ENCODE results near the gene SH2D7. TPM values are rescaled to one million over a fixed set of nuclear protein-coding genes. Genes with fewer than 3 reads are reported as not detected.

Gene SH2D7
- total and polyA plus RNA-seq, 2 donors (not counting 3 experiments of a cell fraction or from before 2014, with no cell fraction given) = not detected

- Histone ChIP-seq H3K9ac (replicated peaks; ENCODE audit: extremely low read depth, insufficient read depth, low read length) (no peak overlapping the region), H3K79me2 (ENCODE audit: control insufficient read depth, insufficient read depth, low read length) (peaks cover 80% of the 10 kb centered on the region), H2AFZ (ENCODE audit: low read depth, low read length) (no peak overlapping the region), H3K4me1 (ENCODE audit: control insufficient read depth, extremely low read depth, insufficient read depth, low read length) (peaks cover 53% of the 10 kb centered on the region), H4K20me1 (replicated peaks; ENCODE audit: control insufficient read depth, extremely low read depth, insufficient read depth, low read length) (no peaks in the 10 kb centered on the region), H3K9me3 (replicated peaks; ENCODE audit: control insufficient read depth, insufficient read depth, low read length) (no peaks in the 10 kb centered on the region), H3K4me3 (replicated peaks in 1 of 3; ENCODE audit: insufficient read depth in 1 of 3, low read depth in 1 of 3, low read length in 3 of 3) (no peak overlapping the region), H3K27ac (ENCODE audit: insufficient read depth, low read depth, low read length) (no peak overlapping the region), H3K36me3 (ENCODE audit: control insufficient read depth in 2 of 2, extremely low read depth in 1 of 2, insufficient read depth in 2 of 2, low read length in 2 of 2) (no peaks in the 10 kb centered on the region), H3K4me2 (ENCODE audit: insufficient read depth, low read length) (no peak overlapping the region), H3K27me3 (ENCODE audit: control insufficient read depth in 2 of 2, insufficient read depth in 2 of 2, low read length in 2 of 2) (no peaks in the 10 kb centered on the region), H3K9me1 (replicated peaks; ENCODE audit: control insufficient read depth, extremely low read depth, insufficient read depth, low read length) (no peaks in the 10 kb centered on the region)
- no TSS peak for BruUV-seq (replicated peaks)
- dilution Hi-C loops (cut with MboI; ENCODE audit: extremely low pct_ligation_motif_present, low sequenced_read_pairs) = no loop called here
- TF ChIP-seq POLR2AphosphoS5 (IDR thresholded peaks at IDR 0.05; ENCODE audit: insufficient read depth, low read depth, low read length) = no peak
- no peak for TF ChIP-seq MYC (IDR thresholded peaks at IDR 0.05; ENCODE audit: low read depth, low read length)
- no peak for TF ChIP-seq MAX (IDR thresholded peaks at IDR 0.05; ENCODE audit: insufficient read depth, insufficient read length)
- no peak for TF ChIP-seq EZH2 (IDR thresholded peaks at IDR 0.05; ENCODE audit: borderline replicate concordance, low read depth, low read length, severe bottlenecking)
- no peak for TF ChIP-seq JUN (IDR thresholded peaks at IDR 0.05; ENCODE audit: borderline replicate concordance, insufficient read depth, insufficient read length, low read depth)
- TF ChIP-seq GATA2 (IDR thresholded peaks at IDR 0.05; ENCODE audit: insufficient read depth, insufficient read length, low read depth, low read length) = no peak
- no peak for TF ChIP-seq CTCF (IDR thresholded peaks at IDR 0.05; ENCODE audit: extremely low read depth in 1 of 2, insufficient read depth in 1 of 2, low read depth in 1 of 2, low read length in 2 of 2)
- TF ChIP-seq FOS (IDR thresholded peaks at IDR 0.05; ENCODE audit: borderline replicate concordance, insufficient read depth, low read length) = no peak
- no peak for TF ChIP-seq POLR2A (IDR thresholded peaks at IDR 0.05; ENCODE audit: low read depth, low read length)
- FAIRE-seq (no peak), DNase-seq (ENCODE audit: low read depth, low spot score) (no peak)
- ChIA-PET POLR2A (no interaction called here), CTCF (interaction anchor here (1.0 to 2.2 kb wide), 5 partner anchors 10 to 45 kb away, joined by 3 to 7 read pairs (median 5); no protein-coding TSS in a partner anchor)
- intact Hi-C loops (cut with micrococcal nuclease) = no loop called here
Observed at GRCh38 chr15:78063217-78063616, 29.1 kb upstream of the SH2D7 start.
